ENCODE results near the gene MOK.

DNA sequence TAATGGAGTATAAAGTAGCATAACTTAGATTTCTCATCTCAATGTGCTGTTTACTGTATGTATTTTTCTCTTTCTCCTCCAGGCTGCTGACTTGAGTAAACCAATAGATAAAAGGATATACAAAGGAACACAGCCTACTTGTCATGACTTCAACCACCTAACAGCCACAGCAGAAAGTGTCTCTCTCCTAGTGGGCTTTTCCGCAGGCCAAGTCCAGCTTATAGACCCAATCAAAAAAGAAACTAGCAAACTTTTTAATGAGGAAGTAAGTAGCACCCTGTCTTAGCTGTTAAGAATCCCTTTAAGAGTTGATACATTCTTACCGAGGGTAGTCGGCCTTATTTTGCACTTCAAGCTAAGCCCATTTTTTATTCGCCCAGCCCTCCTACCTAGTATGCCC is 110.1 kb downstream of the MOK start:
- TF ChIP-seq CTCF (IDR thresholded peaks at IDR 0.05 in 4 of 5, conservative IDR thresholded peaks at IDR 0.05 in 1 of 5) (no peak), POLR2A (IDR thresholded peaks at IDR 0.05) (no peak)
